GM19452 (cell line): ENCODE data around the gene IQGAP1.

ENCODE experiments used
- ATAC-seq: cut with Tn5 transposase; IDR thresholded peaks from one replicate; pipeline ENCODE4 v1.9.1; 2021; ENCODE audit not compliant: unreplicated experiment

IQGAP1 gene

GRCh38 chr15:90529011-90529370, 140.9 kb downstream of the IQGAP1 start:
- no peak for ATAC-seq

GRCh38 chr15:90529371-90530249, 141.6 kb downstream of the IQGAP1 start, which contains the start of gene CRTC3:
Gene CRTC3 (plus strand): TSS chr15:90529923. CDS start chr15:90530072, 149 bp downstream.
- ATAC-seq: peak; percentile 73

- ATAC-seq: peak; percentile 43
These were observed 142.4 kb downstream of the IQGAP1 start for GRCh38 chr15:90530250-90531051.

- ATAC-seq: no peak
These were observed 143.1 kb downstream of the IQGAP1 start for GRCh38 chr15:90531147-90531546.

- ATAC-seq: no peak
These were observed 147.2 kb downstream of the IQGAP1 start for GRCh38 chr15:90535254-90535653.

- no peak for ATAC-seq
These were observed 151.7 kb downstream of the IQGAP1 start for GRCh38 chr15:90539789-90540188.

- no peak for ATAC-seq
These were observed 152.7 kb downstream of the IQGAP1 start for GRCh38 chr15:90540768-90541167.

GRCh38 chr15:90545095-90545494, 157.1 kb downstream of the IQGAP1 start:
- ATAC-seq: no peak

GRCh38 chr15:90547540-90547939, 159.5 kb downstream of the IQGAP1 start:
- no peak for ATAC-seq

- ATAC-seq: no peak
These were observed 162.9 kb downstream of the IQGAP1 start for GRCh38 chr15:90550919-90551318.
